ENCODE measurements around the gene ST8SIA4.

ST8SIA4 gene

DNA sequence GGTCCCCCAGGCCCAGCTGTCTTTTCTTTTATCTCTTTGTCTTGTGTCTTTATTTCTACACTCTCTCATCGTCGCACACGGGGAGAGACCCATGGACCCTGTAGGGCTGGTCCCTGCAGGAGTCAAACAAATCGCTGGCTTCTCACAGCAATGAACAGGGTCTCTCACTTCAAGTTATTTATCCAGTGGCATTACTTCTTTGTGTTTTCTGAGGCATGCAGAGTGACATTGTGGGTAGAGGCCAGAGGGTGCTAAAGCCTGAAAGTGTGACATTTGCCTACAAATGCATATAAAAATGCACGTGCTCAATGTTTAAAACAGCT lies 127.6 kb downstream of the ST8SIA4 start:
- no peak for DNase-seq

DNA sequence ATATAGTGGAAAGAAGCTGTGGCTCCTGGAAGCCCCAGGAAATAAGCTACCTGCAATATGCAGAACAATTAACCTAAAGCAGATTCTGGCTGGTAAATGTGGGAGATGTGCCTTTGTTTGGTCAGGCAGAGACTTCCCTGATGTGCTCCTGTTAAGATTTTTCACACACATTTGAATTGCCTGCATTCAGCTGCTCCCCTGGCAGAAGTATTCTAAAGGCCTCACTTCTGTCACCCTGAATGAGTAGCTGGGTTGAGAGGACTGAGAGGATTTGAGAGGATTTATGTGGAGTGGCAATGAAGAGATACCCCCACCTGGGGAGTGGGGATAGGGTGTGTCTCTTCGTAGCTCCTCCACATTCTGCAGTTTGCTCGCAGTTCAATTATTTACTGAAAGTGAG lies 130.5 kb downstream of the ST8SIA4 start:
- DNase-seq, result no peak

DNA sequence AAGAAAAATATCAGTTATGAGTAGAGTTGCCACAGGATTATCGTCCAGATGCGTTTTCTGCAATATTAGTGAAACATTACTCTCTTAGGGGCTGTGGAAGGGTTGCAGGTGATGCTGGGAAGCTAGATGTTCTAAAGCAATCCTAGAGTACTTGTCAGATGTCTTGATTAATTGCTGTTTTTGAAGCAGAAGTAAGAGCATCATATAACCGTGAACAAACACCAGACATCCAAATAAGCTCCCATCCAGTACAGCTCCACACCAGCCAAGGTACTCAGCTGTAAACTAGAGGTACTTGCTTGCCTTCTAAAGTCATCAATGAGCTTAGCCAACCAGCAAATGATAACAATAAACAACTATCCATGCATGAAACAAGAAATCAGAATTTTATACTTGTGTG lies 131.1 kb downstream of the ST8SIA4 start:
- DNase-seq, result no peak

DNA sequence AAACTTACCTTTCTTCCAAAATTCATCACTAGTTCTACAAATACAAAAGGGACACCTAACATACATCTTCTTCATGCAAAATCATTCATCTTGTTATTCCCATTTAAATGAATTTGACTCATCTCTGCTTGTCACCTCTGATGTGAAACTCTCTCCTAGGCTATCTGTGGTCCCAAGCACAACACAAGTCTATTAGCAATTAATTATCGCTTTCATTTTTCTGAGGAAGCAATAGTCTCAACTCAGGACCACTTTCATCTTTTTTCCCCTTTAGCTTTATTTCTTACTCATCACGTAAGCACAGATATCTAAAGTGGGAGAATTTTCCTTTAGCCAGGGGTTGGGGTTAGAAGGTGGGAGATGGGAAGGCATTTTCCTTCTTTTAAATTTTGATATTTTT lies 131.9 kb downstream of the ST8SIA4 start:
- no peak for DNase-seq

DNA sequence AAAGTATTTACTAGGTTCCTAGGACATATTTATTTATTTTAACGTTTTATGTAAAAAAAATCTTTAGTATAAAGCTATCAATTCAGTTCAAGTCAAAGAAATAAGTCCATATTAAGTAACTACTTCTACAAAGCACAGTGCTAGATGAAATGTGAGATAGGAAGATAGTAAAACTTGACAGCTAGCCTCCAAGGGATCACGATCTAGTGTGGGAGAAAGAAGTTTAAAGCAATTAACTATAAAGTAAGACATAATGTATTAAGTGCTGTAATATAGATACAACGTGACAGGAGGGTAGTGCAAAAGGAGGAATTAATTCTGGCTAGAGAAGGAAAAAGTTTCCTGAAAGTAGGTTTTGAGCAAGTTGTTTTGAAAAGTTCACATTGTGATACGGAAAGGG lies 134.9 kb downstream of the ST8SIA4 start:
- DNase-seq, result no peak

DNA sequence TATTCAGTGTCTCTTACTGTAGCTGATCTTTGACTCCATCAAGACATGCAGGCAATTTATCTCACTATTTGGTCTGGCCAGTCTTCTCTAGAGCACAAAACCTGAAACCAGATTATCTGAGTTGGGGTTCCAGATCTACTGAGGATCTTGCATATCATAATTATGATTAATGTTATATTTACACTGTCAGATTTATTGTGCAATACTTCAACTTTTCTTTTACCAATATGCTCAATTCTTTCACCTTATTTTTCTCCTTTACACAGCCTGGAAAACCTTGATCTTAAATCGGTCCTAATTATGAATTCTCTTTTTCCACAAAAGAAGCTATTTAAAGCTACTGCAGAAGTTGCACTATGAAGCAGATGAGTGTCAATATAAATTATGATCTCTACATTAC lies 140.1 kb downstream of the ST8SIA4 start:
- no peak for DNase-seq

DNA sequence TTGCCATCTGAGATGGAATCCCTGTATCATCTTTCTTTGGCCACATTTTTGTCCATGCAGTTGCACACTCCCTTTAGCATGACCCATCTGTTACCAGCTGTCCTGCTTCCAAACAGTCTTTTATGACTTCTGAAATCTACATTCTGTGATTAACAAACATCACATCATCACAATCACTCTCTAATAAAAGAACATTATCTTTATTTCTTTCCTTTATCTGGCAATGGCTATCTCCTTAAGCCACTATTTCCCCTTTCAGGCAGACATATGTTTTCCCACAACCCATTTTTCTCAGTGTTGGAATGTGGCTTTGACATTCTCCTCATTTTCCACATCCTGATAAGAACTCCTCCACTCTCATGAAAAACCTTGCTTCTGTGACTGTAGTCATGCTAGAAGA lies 141.0 kb downstream of the ST8SIA4 start:
- no peak for DNase-seq

DNA sequence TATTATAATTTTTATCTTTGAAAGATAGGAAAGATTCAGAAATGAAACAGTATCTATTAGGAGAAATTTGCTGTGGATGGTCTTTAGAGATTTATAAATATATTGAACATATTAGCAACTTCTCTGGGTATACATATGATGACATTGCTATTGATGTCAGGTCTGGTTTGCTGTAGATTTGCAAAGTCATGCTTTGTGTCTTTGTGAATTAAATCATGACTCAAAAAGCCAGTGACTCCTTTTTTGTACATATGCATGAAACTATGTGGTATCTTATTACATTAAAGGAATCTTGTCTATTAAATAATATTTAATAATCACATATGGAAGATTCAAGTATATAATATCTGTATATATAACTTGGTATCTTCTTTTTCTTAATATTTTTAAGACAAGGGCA lies 141.9 kb downstream of the ST8SIA4 start:
- DNase-seq, result no peak

DNA sequence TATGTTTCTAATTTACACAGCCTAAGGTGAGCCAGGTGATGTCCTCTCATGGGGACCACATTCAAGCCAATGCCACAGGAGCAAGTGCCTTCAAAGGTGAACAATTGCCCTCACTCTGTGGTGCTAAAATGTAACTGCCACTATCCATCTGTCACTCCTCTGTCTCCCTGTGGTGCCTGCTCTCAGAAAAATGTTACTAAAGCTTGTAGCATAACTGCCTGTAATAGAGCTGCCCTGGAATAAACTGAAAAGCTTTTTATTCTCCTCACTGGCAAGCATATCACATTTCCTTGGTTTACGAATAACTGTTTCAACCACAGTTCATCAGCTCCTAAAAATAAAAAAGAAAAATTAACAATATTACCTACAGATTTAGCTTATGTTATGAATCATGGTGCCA lies 142.4 kb downstream of the ST8SIA4 start:
- no peak for DNase-seq

DNA sequence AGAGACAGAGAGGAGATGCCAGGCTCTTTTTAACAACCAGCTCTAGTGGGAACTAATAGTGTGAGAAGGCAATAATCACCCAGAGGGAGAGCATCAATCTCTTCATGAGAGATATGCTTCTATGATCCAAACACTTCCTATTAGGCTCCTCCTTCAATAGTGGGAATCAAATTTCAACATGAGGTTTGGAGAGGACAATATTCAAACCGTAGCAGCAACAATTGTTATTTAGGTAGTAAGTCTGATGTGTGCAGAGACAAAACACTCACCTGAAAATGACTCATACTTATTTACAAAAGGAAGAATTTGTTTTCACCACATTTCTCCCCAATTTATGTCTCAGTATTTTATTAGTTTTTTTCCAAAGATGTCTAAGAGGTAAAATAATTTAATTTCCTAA lies 144.3 kb downstream of the ST8SIA4 start:
- DNase-seq, result no peak

DNA sequence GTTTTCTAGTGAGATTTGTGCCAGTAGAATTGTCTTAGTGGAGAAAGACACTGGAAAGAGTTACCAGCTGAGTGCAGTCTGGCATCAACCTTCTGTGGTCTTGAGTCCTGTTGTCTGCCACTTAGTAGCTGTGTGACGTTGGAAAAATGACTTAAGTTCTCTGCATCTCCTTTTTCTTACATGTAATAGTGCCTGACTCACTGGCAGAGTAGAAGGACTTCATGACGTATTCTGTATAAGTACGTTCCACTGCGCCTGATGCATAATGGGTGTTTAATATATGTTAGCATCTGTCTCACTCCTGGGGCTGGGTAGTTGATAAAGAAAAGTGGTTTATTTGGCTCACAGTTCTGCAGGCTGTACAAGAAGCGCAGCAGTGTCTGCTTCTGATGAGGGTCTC lies 144.8 kb downstream of the ST8SIA4 start:
- no peak for DNase-seq

DNA sequence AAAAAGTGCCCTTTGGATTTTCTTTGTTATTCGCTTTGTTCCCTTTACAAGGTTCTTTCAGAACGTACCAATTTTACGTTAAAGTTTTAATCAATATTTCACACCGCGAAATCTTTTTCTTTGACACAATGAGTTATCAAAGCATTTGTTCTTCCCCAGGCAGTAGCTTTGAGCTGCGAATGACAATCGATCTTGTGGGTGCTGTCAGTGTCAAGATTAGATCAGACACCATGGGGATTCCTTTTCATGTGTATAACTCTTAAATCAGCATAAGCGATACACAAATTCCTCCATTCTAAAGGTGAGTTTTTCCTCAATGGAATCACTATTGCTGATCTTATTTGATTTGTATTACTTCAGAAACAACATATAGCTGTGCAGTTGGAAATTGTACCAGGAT lies 145.5 kb downstream of the ST8SIA4 start:
- DNase-seq, result no peak
